PFSK-1 (cell line): Measurements from ENCODE around the gene SFMBT2.

Experiments
- FOXP2 ChIP-seq: optimal IDR thresholded peaks from 2 replicates; pipeline ENCODE3; 2011; ENCODE audit warnings: borderline replicate concordance, control low read depth, inconsistent platforms; ENCODE audit not compliant: insufficient read depth; ENCODE audit errors: extremely low read length, extremely low read depth
- POLR2AphosphoS5 ChIP-seq: IDR thresholded peaks from 2 replicates; pipeline ENCODE4 v1.6.1; 2012; ENCODE audit warnings: low read depth, mild to moderate bottlenecking, control low read depth, low read length, moderate library complexity
- SIN3A ChIP-seq: IDR thresholded peaks from 2 replicates; pipeline ENCODE4 v1.6.1; 2012; ENCODE audit warnings: mild to moderate bottlenecking, low read length, moderate library complexity, borderline replicate concordance; ENCODE audit not compliant: insufficient read depth
- TAF1 ChIP-seq: IDR thresholded peaks from 2 replicates; pipeline ENCODE4 v1.6.1; 2012; ENCODE audit warnings: low read length, control low read depth, borderline replicate concordance; ENCODE audit not compliant: insufficient read depth
- TF ChIP-seq, protein P1 (sequence below), 2 experiments: IDR thresholded peaks; 2 replicates each; pipeline versions ENCODE4 v1.6.1 to v1.8.0; 2011 to 2012; ENCODE audit warnings: low read depth in 2 of 2, low read length in 2 of 2, control low read depth in 1 of 2, inconsistent platforms in 1 of 2, mild to moderate bottlenecking in 1 of 2, moderate library complexity in 1 of 2; ENCODE audit not compliant: insufficient read depth in 1 of 2

SFMBT2 gene

DNA sequence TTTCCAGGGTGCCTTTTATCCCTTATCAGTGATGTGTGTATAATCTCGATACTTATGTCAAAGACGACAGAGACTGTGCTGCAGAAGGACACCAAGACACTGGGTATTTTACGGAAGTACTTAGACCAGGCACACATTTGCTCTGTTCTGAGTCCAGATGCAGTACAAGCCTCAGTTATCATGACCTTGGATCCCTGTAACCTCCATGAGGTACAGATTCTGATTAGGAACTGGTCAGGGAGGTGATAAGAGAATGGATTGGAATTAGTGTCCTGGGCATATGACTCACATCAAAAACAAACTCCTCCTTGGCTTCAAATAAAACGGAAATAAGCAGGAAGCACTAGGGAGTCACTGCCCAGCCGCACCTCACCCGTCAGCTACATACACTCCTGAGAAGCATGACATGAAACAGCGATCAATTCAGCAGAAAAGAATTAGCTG lies 146.5 kb downstream of the SFMBT2 start:
- TF ChIP-seq SIN3A (no peak), FOXP2 (no peak), POLR2AphosphoS5 (no peak), TAF1 (no peak)
- TF ChIP-seq, protein P1, sequence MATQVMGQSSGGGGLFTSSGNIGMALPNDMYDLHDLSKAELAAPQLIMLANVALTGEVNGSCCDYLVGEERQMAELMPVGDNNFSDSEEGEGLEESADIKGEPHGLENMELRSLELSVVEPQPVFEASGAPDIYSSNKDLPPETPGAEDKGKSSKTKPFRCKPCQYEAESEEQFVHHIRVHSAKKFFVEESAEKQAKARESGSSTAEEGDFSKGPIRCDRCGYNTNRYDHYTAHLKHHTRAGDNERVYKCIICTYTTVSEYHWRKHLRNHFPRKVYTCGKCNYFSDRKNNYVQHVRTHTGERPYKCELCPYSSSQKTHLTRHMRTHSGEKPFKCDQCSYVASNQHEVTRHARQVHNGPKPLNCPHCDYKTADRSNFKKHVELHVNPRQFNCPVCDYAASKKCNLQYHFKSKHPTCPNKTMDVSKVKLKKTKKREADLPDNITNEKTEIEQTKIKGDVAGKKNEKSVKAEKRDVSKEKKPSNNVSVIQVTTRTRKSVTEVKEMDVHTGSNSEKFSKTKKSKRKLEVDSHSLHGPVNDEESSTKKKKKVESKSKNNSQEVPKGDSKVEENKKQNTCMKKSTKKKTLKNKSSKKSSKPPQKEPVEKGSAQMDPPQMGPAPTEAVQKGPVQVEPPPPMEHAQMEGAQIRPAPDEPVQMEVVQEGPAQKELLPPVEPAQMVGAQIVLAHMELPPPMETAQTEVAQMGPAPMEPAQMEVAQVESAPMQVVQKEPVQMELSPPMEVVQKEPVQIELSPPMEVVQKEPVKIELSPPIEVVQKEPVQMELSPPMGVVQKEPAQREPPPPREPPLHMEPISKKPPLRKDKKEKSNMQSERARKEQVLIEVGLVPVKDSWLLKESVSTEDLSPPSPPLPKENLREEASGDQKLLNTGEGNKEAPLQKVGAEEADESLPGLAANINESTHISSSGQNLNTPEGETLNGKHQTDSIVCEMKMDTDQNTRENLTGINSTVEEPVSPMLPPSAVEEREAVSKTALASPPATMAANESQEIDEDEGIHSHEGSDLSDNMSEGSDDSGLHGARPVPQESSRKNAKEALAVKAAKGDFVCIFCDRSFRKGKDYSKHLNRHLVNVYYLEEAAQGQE (IDR thresholded peaks at IDR 0.05; ENCODE audit: insufficient read depth in 1 of 2, low read depth in 2 of 2, low read length in 2 of 2) = no peak

DNA sequence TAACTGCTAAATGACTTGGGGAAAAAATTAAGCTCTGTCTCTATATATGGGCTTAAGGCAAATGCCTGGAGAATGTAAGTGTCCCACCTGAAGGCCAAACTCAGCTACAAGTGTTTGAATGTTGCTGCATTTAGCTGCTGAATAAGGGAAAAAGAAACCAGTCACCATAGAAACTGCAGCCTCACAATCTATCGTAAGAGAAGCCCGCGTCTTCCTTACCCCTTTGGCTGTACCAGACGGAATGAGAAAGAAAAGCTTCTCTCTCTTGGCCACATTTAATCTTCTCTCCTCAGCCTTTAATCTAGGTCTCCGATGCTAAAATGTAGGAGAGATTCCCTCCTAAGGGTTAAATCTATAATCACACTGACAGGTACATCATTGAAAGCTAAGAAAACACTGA lies 147.2 kb downstream of the SFMBT2 start:
- TF ChIP-seq, protein P1 (IDR thresholded peaks at IDR 0.05; ENCODE audit: insufficient read depth in 1 of 2, low read depth in 2 of 2, low read length in 2 of 2) = no peak
- no peak for TF ChIP-seq SIN3A
- TF ChIP-seq POLR2AphosphoS5 = no peak
- no peak for TF ChIP-seq TAF1
- no peak for TF ChIP-seq FOXP2

DNA sequence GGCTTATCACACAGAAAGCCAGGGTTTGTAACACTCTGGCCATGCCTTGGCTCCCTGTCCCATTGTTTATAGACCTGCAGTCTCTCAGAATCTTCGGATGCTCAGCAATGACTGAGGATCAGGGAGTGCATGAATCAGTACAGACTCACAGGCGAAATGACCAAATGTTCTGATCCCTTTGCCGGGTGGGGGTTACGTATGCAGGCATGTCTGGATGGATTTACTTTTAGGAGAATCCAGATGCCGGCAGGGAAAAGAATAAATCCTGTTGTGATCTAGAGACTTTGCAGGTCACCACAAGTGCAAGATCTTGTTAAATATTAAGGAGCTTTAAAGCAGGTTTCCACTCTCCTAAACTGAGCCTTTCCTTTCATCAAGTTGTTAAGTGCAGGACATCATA lies 149.5 kb downstream of the SFMBT2 start:
- TF ChIP-seq FOXP2 (no peak), SIN3A (no peak), POLR2AphosphoS5 (no peak), TAF1 (no peak)
- TF ChIP-seq, protein P1 (IDR thresholded peaks at IDR 0.05; ENCODE audit: insufficient read depth in 1 of 2, low read depth in 2 of 2, low read length in 2 of 2) = no peak

DNA sequence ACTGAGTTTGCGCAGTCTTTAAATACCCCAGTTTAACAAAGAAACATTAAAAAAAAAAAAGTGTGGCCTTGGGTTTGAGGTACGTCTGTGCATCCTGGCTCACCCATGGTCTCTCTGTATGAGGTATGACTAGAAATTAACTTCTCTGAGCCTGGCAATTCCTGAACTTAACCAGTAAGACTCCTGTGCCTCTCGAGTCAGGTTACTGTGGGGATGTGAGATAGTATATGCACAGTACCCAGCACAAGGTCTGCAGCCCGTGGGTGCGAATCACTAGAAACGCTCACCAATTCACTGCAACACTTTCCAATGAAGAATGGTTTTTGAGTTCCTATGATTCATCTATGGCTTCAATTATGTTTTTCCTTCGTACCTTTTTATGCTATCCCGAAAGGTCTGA lies 149.9 kb downstream of the SFMBT2 start:
- TF ChIP-seq FOXP2 (no peak), SIN3A (no peak)

DNA sequence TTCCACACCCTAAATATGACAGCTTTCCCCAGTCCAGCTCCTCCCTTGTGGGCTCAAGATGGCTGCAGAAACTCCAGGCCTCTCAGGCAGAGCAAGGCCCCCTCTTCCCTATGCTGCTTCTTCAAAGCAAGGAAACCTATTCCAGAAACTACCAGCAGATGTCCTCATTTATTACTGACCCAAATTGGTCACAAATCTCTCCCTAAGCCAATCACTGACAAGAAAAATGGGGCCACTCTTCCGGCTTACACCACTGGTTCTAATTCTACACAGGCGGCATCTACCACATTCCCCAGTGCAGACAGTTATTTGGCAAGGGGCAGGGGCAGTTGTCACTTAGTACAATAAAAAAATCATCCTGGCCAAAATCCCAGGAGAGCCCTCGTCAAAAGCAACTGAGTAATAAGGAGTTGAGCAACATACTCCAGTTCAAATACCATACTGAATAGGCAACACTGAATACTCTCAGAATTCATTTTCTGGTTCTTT lies 150.4 kb downstream of the SFMBT2 start:
- no peak for TF ChIP-seq POLR2AphosphoS5
- no peak for TF ChIP-seq TAF1
- no peak for TF ChIP-seq FOXP2
- no peak for TF ChIP-seq SIN3A
- TF ChIP-seq, protein P1 (IDR thresholded peaks at IDR 0.05; ENCODE audit: insufficient read depth in 1 of 2, low read depth in 2 of 2, low read length in 2 of 2) = no peak
